GM23338 (cell line): ENCODE results near the gene CREB3L2.

Source experiments
- CREB1 ChIP-seq: fragments of 250-450 bp; sonication (Bioruptor Pico); IDR thresholded peaks from 2 replicates; pipeline ENCODE4 v1.5.0; 2020; ENCODE audit warnings: low read depth, mild to moderate bottlenecking, moderate library complexity
- EZH2 ChIP-seq: fragments of 200-600 bp; sonication (generic); IDR thresholded peaks from one replicate; pipeline ENCODE4 v1.8.0; 2017; ENCODE audit warnings: antibody characterized with exemption, mild to moderate bottlenecking, low read depth; ENCODE audit not compliant: unreplicated experiment
- EZH2phosphoT487 ChIP-seq: fragments of 200-600 bp; sonication (generic); IDR thresholded peaks from one replicate; pipeline ENCODE4 v1.8.1; 2018; ENCODE audit warnings: antibody characterized with exemption; ENCODE audit not compliant: unreplicated experiment
- JUNB ChIP-seq: IDR thresholded peaks from one replicate; pipeline ENCODE4 v1.6.1; 2016; ENCODE audit warnings: antibody characterized with exemption; ENCODE audit not compliant: unreplicated experiment
- NANOG ChIP-seq: IDR thresholded peaks from 2 replicates; pipeline ENCODE4 v1.6.1; 2016; ENCODE audit warnings: antibody characterized with exemption, borderline replicate concordance
- POLR2AphosphoS5 ChIP-seq: IDR thresholded peaks from 2 replicates; pipeline ENCODE4 v1.6.1; 2016; ENCODE audit warnings: antibody characterized with exemption, low read depth
- ZNF331 ChIP-seq: fragments of 250-450 bp; sonication (Bioruptor Pico); IDR thresholded peaks from 2 replicates; pipeline ENCODE4 v1.5.0; 2020; ENCODE audit warnings: low read depth, mild to moderate bottlenecking, moderate library complexity
- TF ChIP-seq, protein P1 (sequence below), 2 experiments: fragments of 200-600 bp in 1 of 2; sonication (generic) in 1 of 2; conservative IDR thresholded peaks; 2 replicates each; pipeline versions ENCODE4 v1.5.1 to v1.6.1; 2016 to 2017; ENCODE audit warnings: antibody characterized with exemption in 2 of 2, low read depth in 2 of 2, mild to moderate bottlenecking in 2 of 2, moderate library complexity in 1 of 2
- TF ChIP-seq, protein P2 (sequence below): IDR thresholded peaks from one replicate; pipeline ENCODE4 v1.6.1; 2018; ENCODE audit warnings: antibody characterized with exemption; ENCODE audit not compliant: unreplicated experiment

- TF ChIP-seq, protein P1, sequence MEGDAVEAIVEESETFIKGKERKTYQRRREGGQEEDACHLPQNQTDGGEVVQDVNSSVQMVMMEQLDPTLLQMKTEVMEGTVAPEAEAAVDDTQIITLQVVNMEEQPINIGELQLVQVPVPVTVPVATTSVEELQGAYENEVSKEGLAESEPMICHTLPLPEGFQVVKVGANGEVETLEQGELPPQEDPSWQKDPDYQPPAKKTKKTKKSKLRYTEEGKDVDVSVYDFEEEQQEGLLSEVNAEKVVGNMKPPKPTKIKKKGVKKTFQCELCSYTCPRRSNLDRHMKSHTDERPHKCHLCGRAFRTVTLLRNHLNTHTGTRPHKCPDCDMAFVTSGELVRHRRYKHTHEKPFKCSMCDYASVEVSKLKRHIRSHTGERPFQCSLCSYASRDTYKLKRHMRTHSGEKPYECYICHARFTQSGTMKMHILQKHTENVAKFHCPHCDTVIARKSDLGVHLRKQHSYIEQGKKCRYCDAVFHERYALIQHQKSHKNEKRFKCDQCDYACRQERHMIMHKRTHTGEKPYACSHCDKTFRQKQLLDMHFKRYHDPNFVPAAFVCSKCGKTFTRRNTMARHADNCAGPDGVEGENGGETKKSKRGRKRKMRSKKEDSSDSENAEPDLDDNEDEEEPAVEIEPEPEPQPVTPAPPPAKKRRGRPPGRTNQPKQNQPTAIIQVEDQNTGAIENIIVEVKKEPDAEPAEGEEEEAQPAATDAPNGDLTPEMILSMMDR (conservative IDR thresholded peaks at IDR 0.05; ENCODE audit: low read depth in 2 of 2): no peak
- TF ChIP-seq EZH2: no peak
- no peak for TF ChIP-seq JUNB
- no peak for TF ChIP-seq POLR2AphosphoS5
- TF ChIP-seq, protein P2, sequence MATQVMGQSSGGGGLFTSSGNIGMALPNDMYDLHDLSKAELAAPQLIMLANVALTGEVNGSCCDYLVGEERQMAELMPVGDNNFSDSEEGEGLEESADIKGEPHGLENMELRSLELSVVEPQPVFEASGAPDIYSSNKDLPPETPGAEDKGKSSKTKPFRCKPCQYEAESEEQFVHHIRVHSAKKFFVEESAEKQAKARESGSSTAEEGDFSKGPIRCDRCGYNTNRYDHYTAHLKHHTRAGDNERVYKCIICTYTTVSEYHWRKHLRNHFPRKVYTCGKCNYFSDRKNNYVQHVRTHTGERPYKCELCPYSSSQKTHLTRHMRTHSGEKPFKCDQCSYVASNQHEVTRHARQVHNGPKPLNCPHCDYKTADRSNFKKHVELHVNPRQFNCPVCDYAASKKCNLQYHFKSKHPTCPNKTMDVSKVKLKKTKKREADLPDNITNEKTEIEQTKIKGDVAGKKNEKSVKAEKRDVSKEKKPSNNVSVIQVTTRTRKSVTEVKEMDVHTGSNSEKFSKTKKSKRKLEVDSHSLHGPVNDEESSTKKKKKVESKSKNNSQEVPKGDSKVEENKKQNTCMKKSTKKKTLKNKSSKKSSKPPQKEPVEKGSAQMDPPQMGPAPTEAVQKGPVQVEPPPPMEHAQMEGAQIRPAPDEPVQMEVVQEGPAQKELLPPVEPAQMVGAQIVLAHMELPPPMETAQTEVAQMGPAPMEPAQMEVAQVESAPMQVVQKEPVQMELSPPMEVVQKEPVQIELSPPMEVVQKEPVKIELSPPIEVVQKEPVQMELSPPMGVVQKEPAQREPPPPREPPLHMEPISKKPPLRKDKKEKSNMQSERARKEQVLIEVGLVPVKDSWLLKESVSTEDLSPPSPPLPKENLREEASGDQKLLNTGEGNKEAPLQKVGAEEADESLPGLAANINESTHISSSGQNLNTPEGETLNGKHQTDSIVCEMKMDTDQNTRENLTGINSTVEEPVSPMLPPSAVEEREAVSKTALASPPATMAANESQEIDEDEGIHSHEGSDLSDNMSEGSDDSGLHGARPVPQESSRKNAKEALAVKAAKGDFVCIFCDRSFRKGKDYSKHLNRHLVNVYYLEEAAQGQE: no peak
- TF ChIP-seq NANOG: no peak
- TF ChIP-seq EZH2phosphoT487: no peak
- TF ChIP-seq CREB1 (CRISPR knock-in tag): no peak
- TF ChIP-seq ZNF331 (CRISPR knock-in tag): no peak
Measured at GRCh38 chr7:137976232-137976631, 25.7 kb downstream of the CREB3L2 start.
